HEK293 (cell line): ENCODE measurements around the gene LDB2.

Experiments
- CTCF ChIP-seq: fragments of 450-650 bp; formaldehyde crosslinking; IDR thresholded peaks from 2 replicates; pipeline ENCODE4 v1.5.1; 2016; ENCODE audit warnings: missing biosample characterization, missing genetic modification characterization
- ZFP41 ChIP-seq: fragments of 450-650 bp; formaldehyde crosslinking; IDR thresholded peaks from 2 replicates; pipeline ENCODE4 v1.5.1; 2016; ENCODE audit warnings: missing biosample characterization, missing genetic modification characterization, borderline replicate concordance
- ZNF239 ChIP-seq: fragments of 450-650 bp; formaldehyde crosslinking; IDR thresholded peaks from 2 replicates; pipeline ENCODE4 v1.5.1; 2016; ENCODE audit warnings: missing biosample characterization, missing genetic modification characterization

- TF ChIP-seq CTCF (no peak), ZFP41 (tag by site-specific recombination) (no peak), ZNF239 (no peak)
These were observed 68.4 kb downstream of the LDB2 start for GRCh38 chr4:16830081-16830480.
